Measurements from ENCODE around the gene VIPR2. TPM values are rescaled to one million over a fixed set of nuclear protein-coding genes. Genes with fewer than 3 reads are reported as not detected.

The VIPR2 gene
- total RNA-seq, 1 donor from 2014 or later, result not detected

DNA sequence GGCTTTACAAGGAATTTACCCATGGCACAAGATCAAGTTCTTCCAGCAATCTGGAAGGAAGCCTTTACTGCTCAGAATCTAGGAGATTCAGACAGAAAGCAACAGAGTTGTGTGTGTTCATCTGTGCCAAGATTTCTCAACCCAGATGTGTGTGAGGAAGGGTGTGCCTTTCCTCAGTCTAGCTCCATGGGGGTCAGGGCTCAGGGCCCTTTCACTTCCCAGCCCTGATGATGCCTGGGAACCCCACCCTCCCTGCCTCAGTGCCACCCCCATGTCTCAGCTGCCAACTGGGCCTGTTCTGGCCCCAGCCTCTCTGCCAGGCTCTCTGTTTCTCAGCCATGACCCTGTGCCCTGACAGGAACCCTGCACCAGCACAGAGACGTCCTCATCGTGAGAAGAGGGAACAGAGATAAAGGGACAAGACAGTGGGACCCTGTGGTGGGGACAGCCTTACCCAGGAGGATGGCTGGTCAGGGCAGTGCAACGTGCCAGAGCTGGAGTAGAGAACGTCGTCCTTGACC lies 102.0 kb downstream of the VIPR2 start:
- no peak overlapping the region for H3K27ac Mint-ChIP-seq (ENCODE audit: unreplicated experiment)
- no peaks in the 10 kb centered on the region for H3K4me1 Mint-ChIP-seq (ENCODE audit: low read depth, unreplicated experiment)
- H3K36me3 Mint-ChIP-seq (ENCODE audit: unreplicated experiment), result peaks cover 4% of the 10 kb centered on the region
- peaks cover 2% of the 10 kb centered on the region for H3K9me3 Mint-ChIP-seq (ENCODE audit: unreplicated experiment)
- H3K4me3 Mint-ChIP-seq (ENCODE audit: unreplicated experiment), result no peak overlapping the region
- H3K27me3 Mint-ChIP-seq (ENCODE audit: unreplicated experiment), result no peaks in the 10 kb centered on the region
- DNase-seq, result no peak
- TF ChIP-seq CTCF (IDR thresholded peaks at IDR 0.05; ENCODE audit: partially characterized antibody, unreplicated experiment), result no peak

DNA sequence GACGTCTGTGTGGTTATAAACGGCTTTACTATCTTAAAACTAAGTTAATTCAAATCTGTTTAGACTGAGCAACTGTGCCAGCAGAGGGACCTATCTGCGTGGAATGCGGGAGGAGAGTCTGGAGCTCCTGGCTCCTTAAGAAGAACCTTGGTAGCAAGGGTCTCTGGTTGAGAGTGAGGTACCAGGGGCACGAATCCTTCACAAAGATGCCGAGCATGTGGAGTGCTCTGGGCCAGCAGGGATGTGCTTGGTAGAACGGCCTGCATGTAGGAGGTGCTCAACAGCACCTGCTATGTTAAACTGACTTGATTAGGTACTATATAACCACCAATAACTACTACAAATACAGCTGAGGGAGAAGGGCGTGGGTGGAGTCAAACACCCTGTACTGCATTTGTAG lies 102.6 kb downstream of the VIPR2 start:
- DNase-seq, result peak; percentile 2
- Mint-ChIP-seq H3K27me3 (ENCODE audit: unreplicated experiment) (no peaks in the 10 kb centered on the region), H3K36me3 (ENCODE audit: unreplicated experiment) (peaks cover 4% of the 10 kb centered on the region), H3K27ac (ENCODE audit: unreplicated experiment) (no peak overlapping the region), H3K4me3 (ENCODE audit: unreplicated experiment) (no peak overlapping the region), H3K9me3 (ENCODE audit: unreplicated experiment) (peaks cover 2% of the 10 kb centered on the region), H3K4me1 (ENCODE audit: low read depth, unreplicated experiment) (no peaks in the 10 kb centered on the region)
- TF ChIP-seq CTCF (IDR thresholded peaks at IDR 0.05; ENCODE audit: partially characterized antibody, unreplicated experiment), result no peak

GRCh38 chr7:159040912-159041711 lies 103.6 kb downstream of the VIPR2 start:
- peak; percentile 4 for DNase-seq

GRCh38 chr7:159040146-159040545 lies 104.5 kb downstream of the VIPR2 start:
- no peak for TF ChIP-seq CTCF (IDR thresholded peaks at IDR 0.05; ENCODE audit: partially characterized antibody, unreplicated experiment)
- DNase-seq, result peak; percentile 6
- Mint-ChIP-seq H3K27me3 (ENCODE audit: unreplicated experiment) (no peaks in the 10 kb centered on the region), H3K36me3 (ENCODE audit: unreplicated experiment) (peaks cover 4% of the 10 kb centered on the region), H3K9me3 (ENCODE audit: unreplicated experiment) (peaks cover 5% of the 10 kb centered on the region), H3K27ac (ENCODE audit: unreplicated experiment) (no peak overlapping the region), H3K4me1 (ENCODE audit: low read depth, unreplicated experiment) (no peaks in the 10 kb centered on the region), H3K4me3 (ENCODE audit: unreplicated experiment) (no peak overlapping the region)

More at GRCh38 chr7:159040912-159041711, 103.6 kb downstream of the VIPR2 start:
- Mint-ChIP-seq H3K4me3 (ENCODE audit: unreplicated experiment) (no peak overlapping the region), H3K27ac (ENCODE audit: unreplicated experiment) (no peak overlapping the region), H3K9me3 (ENCODE audit: unreplicated experiment) (peaks cover 2% of the 10 kb centered on the region), H3K4me1 (ENCODE audit: low read depth, unreplicated experiment) (no peaks in the 10 kb centered on the region), H3K27me3 (ENCODE audit: unreplicated experiment) (no peaks in the 10 kb centered on the region), H3K36me3 (ENCODE audit: unreplicated experiment) (peaks cover 4% of the 10 kb centered on the region)
- no peak for TF ChIP-seq CTCF (IDR thresholded peaks at IDR 0.05; ENCODE audit: partially characterized antibody, unreplicated experiment)

- Mint-ChIP-seq H3K4me1 (ENCODE audit: low read depth, unreplicated experiment) (no peaks in the 10 kb centered on the region), H3K27ac (ENCODE audit: unreplicated experiment) (no peak overlapping the region), H3K36me3 (ENCODE audit: unreplicated experiment) (peaks cover 4% of the 10 kb centered on the region), H3K4me3 (ENCODE audit: unreplicated experiment) (no peak overlapping the region), H3K27me3 (ENCODE audit: unreplicated experiment) (no peaks in the 10 kb centered on the region), H3K9me3 (ENCODE audit: unreplicated experiment) (peaks cover 3% of the 10 kb centered on the region)
- no peak for TF ChIP-seq CTCF (IDR thresholded peaks at IDR 0.05; ENCODE audit: partially characterized antibody, unreplicated experiment)
- peak; percentile 2 for DNase-seq
Observed at GRCh38 chr7:159039716-159040115, 105.0 kb downstream of the VIPR2 start.
